HG02763 (cell line): ENCODE results near the gene CTSW.
A peak's percentile ranks its signal among the peaks of the same experiment; 100 is the strongest.

Experiments
- ATAC-seq: cut with Tn5 transposase; IDR thresholded peaks from one replicate; pipeline ENCODE4 v1.9.1; 2021; ENCODE audit warnings: mild to moderate bottlenecking, moderate library complexity; ENCODE audit not compliant: unreplicated experiment

The CTSW gene

DNA sequence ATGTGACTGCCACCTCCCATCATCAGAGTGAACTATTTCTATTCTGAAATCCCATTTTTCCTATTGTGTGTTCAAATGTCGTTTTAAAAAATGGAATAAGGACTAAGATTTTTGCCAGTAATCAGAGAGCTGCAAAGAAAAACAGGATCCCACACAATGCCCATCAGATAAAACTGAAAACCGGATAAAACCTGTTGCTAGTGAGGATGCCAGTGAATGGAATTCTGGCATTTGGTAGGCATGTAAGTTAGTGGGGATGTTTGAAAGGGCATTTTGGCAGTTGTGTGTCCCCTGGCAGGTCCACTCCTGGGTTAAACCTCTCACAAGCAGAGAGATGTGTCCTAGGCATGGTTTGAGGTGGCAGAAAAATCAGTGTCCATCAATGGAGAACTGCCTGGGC, 45.8 kb downstream of the CTSW start:
- ATAC-seq, result no peak

DNA sequence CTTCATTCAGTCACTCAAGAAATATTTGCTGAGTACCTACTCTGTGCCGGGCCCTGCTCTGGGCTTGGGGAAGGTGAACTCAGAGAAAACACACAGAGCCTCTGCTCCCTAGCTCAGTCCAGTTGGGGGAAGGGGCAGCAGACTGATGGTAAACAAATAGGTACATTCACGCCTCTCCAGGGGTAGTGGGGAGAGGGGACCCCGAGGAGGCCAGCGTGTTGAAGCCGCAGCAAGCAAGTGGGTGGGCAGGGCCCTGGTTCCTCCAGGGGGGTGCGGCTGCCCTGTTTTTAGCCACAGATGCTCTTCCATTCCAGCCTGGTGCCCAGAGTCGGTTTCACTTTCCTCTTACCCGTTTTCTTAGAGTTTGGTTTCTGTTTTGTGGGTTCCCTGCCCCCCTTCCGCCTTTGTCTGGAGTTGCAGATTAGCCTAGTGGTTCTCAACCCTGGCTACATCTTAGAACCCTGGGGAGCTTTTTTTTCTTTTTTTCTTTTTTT, 48.3 kb downstream of the CTSW start:
- peak; percentile 75 for ATAC-seq

GRCh38 chr11:65928667-65929066, 49.0 kb downstream of the CTSW start:
- no peak for ATAC-seq

- ATAC-seq, result no peak
Measured at GRCh38 chr11:65931773-65932557, 52.3 kb downstream of the CTSW start.

DNA sequence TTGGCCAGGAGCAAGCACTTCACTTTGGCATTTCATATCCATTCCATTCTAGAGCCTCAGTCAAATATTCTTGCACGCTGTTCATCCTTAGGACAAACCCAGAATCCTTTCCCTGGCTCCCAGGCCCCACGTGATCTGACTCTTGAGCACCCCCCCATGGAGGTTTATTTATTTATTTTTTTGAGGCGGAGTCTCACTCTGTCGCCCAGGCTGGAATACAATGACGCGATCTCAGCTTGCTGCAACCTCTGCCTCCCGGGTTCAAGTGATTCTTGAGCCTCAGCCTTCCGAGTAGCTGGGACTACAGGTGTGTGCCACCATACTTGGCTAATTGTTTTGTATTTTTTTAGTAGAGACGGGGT, 52.9 kb downstream of the CTSW start:
- ATAC-seq, result no peak
